H1 (cell line): ENCODE data around the gene EN2. TPM values are rescaled to one million over a fixed set of nuclear protein-coding genes. Genes with fewer than 3 reads are reported as not detected.

Experiments
- CTCF ChIA-PET: fragments of 300-600 bp; sonication (Branson Sonifier 250); formaldehyde crosslinking; loops from one replicate; lab custom pipeline; 2021; ENCODE audit not compliant: partially characterized antibody; lab: Charles Lee
- POLR2A ChIA-PET: fragments of 300-600 bp; sonication (Branson Sonifier 250); formaldehyde crosslinking; loops from one replicate; lab custom pipeline; 2021; ENCODE audit warnings: inconsistent platforms; ENCODE audit not compliant: partially characterized antibody; lab: Charles Lee
- DNase-seq, 2 experiments: peaks; one replicate each; pipeline versions ENCODE4 v3.0.0 to v3.0.0-alpha.2; 2010 to 2022; ENCODE audit warnings: low spot score in 2 of 2, low read depth in 1 of 2, mixed read lengths in 1 of 2
- FAIRE-seq: peaks from 2 replicates; lab custom pipeline; 2011; peaks lifted over from hg19 to GRCh38; lab: Jason Lieb, UNC
- H2AFZ ChIP-seq: 2 replicates; pipeline ENCODE4 v1.8.1; 2012; ENCODE audit warnings: low read length, inconsistent platforms
- H2AK5ac ChIP-seq: 2 replicates; pipeline ENCODE4 v1.6.1; 2013; ENCODE audit warnings: low read depth, low read length
- H2BK120ac ChIP-seq: replicated peaks from 2 replicates; pipeline ENCODE3; 2013; ENCODE audit warnings: low read depth, low read length, inconsistent platforms
- H2BK12ac ChIP-seq: 2 replicates; pipeline ENCODE4 v1.6.1; 2013; ENCODE audit warnings: low read depth, low read length
- H2BK15ac ChIP-seq: 2 replicates; pipeline ENCODE4 v1.6.1; 2013; ENCODE audit warnings: low read length
- H2BK20ac ChIP-seq: 2 replicates; pipeline ENCODE4 v1.6.1; 2013; ENCODE audit warnings: low read length
- H2BK5ac ChIP-seq: 2 replicates; pipeline ENCODE4 v1.6.1; 2013; ENCODE audit warnings: low read depth, low read length
- H3K14ac ChIP-seq: 2 replicates; pipeline ENCODE4 v1.6.1; 2013; ENCODE audit warnings: inconsistent platforms; ENCODE audit not compliant: insufficient read length
- H3K18ac ChIP-seq: 2 replicates; pipeline ENCODE4 v1.6.1; 2013; ENCODE audit warnings: low read length; ENCODE audit errors: extremely low read depth
- H3K23ac ChIP-seq: 2 replicates; pipeline ENCODE4 v1.6.1; 2013; ENCODE audit warnings: inconsistent platforms; ENCODE audit not compliant: insufficient read length
- H3K23me2 ChIP-seq: 2 replicates; pipeline ENCODE4 v1.6.1; 2013; ENCODE audit warnings: low read depth, low read length
- H3K27ac ChIP-seq: 2 replicates; pipeline ENCODE4 v1.6.1; 2011; ENCODE audit warnings: low read depth, low read length, inconsistent platforms
- H3K27me3 ChIP-seq, 4 experiments: replicated peaks in 1 of 4; 1 replicate in 1 of 4; 2 replicates in 3 of 4; pipeline versions ENCODE4 v1.6.1 to v1.8.1; 2011 to 2013; ENCODE audit warnings: low read length in 3 of 4, mild to moderate bottlenecking in 3 of 4, inconsistent platforms in 2 of 4, mixed read lengths in 2 of 4, moderate library complexity in 1 of 4; ENCODE audit not compliant: control insufficient read depth in 3 of 4, insufficient read depth in 3 of 4; ENCODE audit errors: extremely low read depth in 1 of 4
- H3K36me3 ChIP-seq, 4 experiments: 2 replicates each; pipeline versions ENCODE4 v1.6.1 to v1.8.1; 2011 to 2013; ENCODE audit warnings: mild to moderate bottlenecking in 4 of 4, low read length in 3 of 4, moderate library complexity in 2 of 4, control low read depth in 1 of 4, inconsistent platforms in 1 of 4; ENCODE audit not compliant: insufficient read depth in 4 of 4, control insufficient read depth in 2 of 4
- H3K4ac ChIP-seq: replicated peaks from 2 replicates; pipeline ENCODE3; 2013; ENCODE audit warnings: low read length, low read depth, mixed read lengths, inconsistent platforms; ENCODE audit not compliant: insufficient read length
- H3K4me1 ChIP-seq, 4 experiments: replicated peaks in 1 of 4; 1 replicate in 1 of 4; 2 replicates in 3 of 4; pipeline versions ENCODE4 v1.6.1 to v1.8.1; 2011 to 2013; ENCODE audit warnings: low read length in 3 of 4, inconsistent platforms in 2 of 4, mixed read lengths in 1 of 4; ENCODE audit not compliant: insufficient read depth in 4 of 4, control insufficient read depth in 3 of 4
- H3K4me2 ChIP-seq, 2 experiments: 2 replicates each; pipeline versions ENCODE4 v1.6.1 to v1.8.1; 2011 to 2013; ENCODE audit warnings: low read depth in 2 of 2, low read length in 2 of 2, control low read depth in 1 of 2, inconsistent platforms in 1 of 2, mild to moderate bottlenecking in 1 of 2; ENCODE audit not compliant: insufficient read depth in 1 of 2
- H3K4me3 ChIP-seq, 4 experiments: fragments of 200-600, 300-600 bp in 1 of 4; sonication (generic), shearing (Covaris generic), sonication (Bioruptor Twin) in 1 of 4; 2 replicates each; pipeline versions ENCODE4 v1.5.1 to v1.8.1; 2011 to 2016; ENCODE audit warnings: low read length in 4 of 4, low read depth in 3 of 4, control low read depth in 2 of 4, inconsistent platforms in 2 of 4, mild to moderate bottlenecking in 2 of 4, mixed read lengths in 1 of 4, moderate library complexity in 1 of 4; ENCODE audit not compliant: insufficient read depth in 2 of 4; ENCODE audit errors: extremely low read depth in 1 of 4
- H3K56ac ChIP-seq: replicated peaks from 2 replicates; pipeline ENCODE3; 2013; ENCODE audit warnings: low read depth, mild to moderate bottlenecking, mixed read lengths, low read length, inconsistent platforms; ENCODE audit not compliant: insufficient read length
- H3K79me1 ChIP-seq: 2 replicates; pipeline ENCODE4 v1.6.1; 2013; ENCODE audit warnings: low read depth, low read length, control low read depth
- H3K79me2 ChIP-seq, 2 experiments: 2 replicates each; pipeline versions ENCODE4 v1.6.1 to v1.8.1; 2012 to 2013; ENCODE audit warnings: low read length in 2 of 2, mild to moderate bottlenecking in 2 of 2, inconsistent platforms in 1 of 2; ENCODE audit not compliant: insufficient read depth in 2 of 2, control insufficient read depth in 1 of 2
- H3K9ac ChIP-seq, 4 experiments: replicated peaks in 1 of 4; 1 replicate in 1 of 4; 2 replicates in 3 of 4; pipeline versions ENCODE4 v1.6.1 to v1.8.1; 2011 to 2013; ENCODE audit warnings: low read depth in 3 of 4, low read length in 3 of 4, control low read depth in 2 of 4, mild to moderate bottlenecking in 2 of 4, moderate library complexity in 2 of 4, inconsistent platforms in 1 of 4; ENCODE audit errors: extremely low read depth in 1 of 4
- H3K9me3 ChIP-seq, 2 experiments: 2 replicates each; pipeline versions ENCODE4 v1.6.1 to v1.8.1; 2012 to 2013; ENCODE audit warnings: mild to moderate bottlenecking in 2 of 2, moderate library complexity in 2 of 2, control low read depth in 1 of 2, inconsistent platforms in 1 of 2, low read depth in 1 of 2, low read length in 1 of 2, mixed read lengths in 1 of 2; ENCODE audit not compliant: insufficient read depth in 2 of 2
- H4K20me1 ChIP-seq, 2 experiments: replicated peaks in 1 of 2; 2 replicates each; pipeline versions ENCODE3 to v1.8.1; 2011 to 2013; ENCODE audit warnings: inconsistent platforms in 2 of 2, low read length in 2 of 2, mild to moderate bottlenecking in 1 of 2; ENCODE audit not compliant: insufficient read depth in 2 of 2, control insufficient read depth in 1 of 2
- H4K5ac ChIP-seq: 2 replicates; pipeline ENCODE4 v1.6.1; 2013; ENCODE audit warnings: low read length, low read depth, mixed read lengths, inconsistent platforms; ENCODE audit not compliant: insufficient read length
- H4K8ac ChIP-seq: 2 replicates; pipeline ENCODE4 v1.8.0; 2013; ENCODE audit warnings: mild to moderate bottlenecking, moderate library complexity, low read length, inconsistent platforms; ENCODE audit not compliant: insufficient read depth; ENCODE audit errors: extremely low read depth
- H4K91ac ChIP-seq: replicated peaks from 2 replicates; pipeline ENCODE3; 2013; ENCODE audit warnings: low read length, mixed read lengths, inconsistent platforms; ENCODE audit not compliant: insufficient read length
- CBX8 ChIP-seq: fragments of 300-800, 300-1000 bp; sonication (generic); IDR thresholded peaks from 2 replicates; pipeline ENCODE4 v1.7.1; 2016; ENCODE audit warnings: low read depth, low read length, borderline replicate concordance
- RBBP5 ChIP-seq: IDR thresholded peaks from 2 replicates; pipeline ENCODE4 v1.7.1; 2012; ENCODE audit warnings: low read depth, mild to moderate bottlenecking, inconsistent platforms, low read length, moderate library complexity, borderline replicate concordance
- TAF1 ChIP-seq: IDR thresholded peaks from 2 replicates; pipeline ENCODE4 v1.6.1; 2011; ENCODE audit warnings: mild to moderate bottlenecking, low read depth, low read length
- WGBS, 2 experiments: shearing (Covaris generic) in 1 of 2; methylation state at CpG; one replicate each; pipeline versions ENCODE4 v1.1.6 to v1.1.7; 2013 to 2015; ENCODE audit warnings: low lambda C conversion rate in 2 of 2, mixed read lengths in 2 of 2, inconsistent platforms in 1 of 2, low coverage in 1 of 2, missing lambda C conversion rate in 1 of 2; ENCODE audit not compliant: insufficient replicate concordance in 2 of 2, insufficient coverage in 1 of 2, insufficient read length in 1 of 2; ENCODE audit errors: extremely low coverage in 1 of 2, missing lambda C conversion rate in 1 of 2; 5-methylcytosine and 5-hydroxymethylcytosine counted together
- polyA plus RNA-seq, 7 experiments: library from polyadenylated mRNA; depleted of rRNA in 3 of 7; stranded (reverse) in 5 of 7; unstranded in 2 of 7; fragments of >200 nt in 5 of 7; fragments of 200-250 nt in 2 of 7; gene quantifications; 1 replicate in 5 of 7; 2 replicates in 1 of 7; 4 replicates in 1 of 7; pipeline versions ENCODE4 v1.2.1 to v1.2.3, GENCODE V29; 2011 to 2013; ENCODE audit warnings: missing spikeins in 2 of 7, mixed read lengths in 2 of 7
- total RNA-seq: library from RNA; stranded (reverse); fragmentation: NEBNext Ultra II Directional; extraction: Animal tissue kit (Norgen Biotek cat#: 25700); gene quantifications from 2 replicates; pipeline ENCODE4 v1.2.1, GENCODE V29; 2021

EN2 gene
- total and polyA plus RNA-seq, 2 of the 8 experiments (the other 6 are each of a cell fraction or from before 2014, with no cell fraction given), result not detected

DNA sequence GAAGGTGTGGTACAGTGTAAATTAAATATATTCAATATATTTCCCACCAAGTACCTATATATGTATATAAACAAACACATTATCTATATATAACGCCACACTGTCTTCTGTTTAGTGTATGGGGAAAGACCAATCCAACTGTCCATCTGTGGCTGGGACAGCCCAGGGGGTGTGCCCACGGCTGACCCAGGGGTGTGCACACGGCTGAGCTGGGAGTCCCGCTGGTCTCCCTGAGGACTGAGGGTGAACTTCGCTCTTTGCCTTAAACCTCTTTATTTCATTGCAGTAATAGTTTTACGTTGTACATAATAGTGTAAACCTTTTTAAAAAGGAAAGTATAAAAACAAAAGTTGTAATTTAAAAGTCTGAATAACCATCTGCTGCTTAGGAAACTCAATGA, 6.3 kb downstream of the EN2 start:
- Histone ChIP-seq H3K4me1 (peaks cover 0 to 16% (median 11%) of the 10 kb centered on the region in 4 experiments; a peak in 5 of 7 replicates), H3K18ac (no peak overlapping the region), H3K9ac (no peak overlapping the region), H3K9me3 (no peaks in the 10 kb centered on the region), H3K27me3 (peaks cover 94 to 100% (median 98%) of the 10 kb centered on the region in 4 experiments), H3K23ac (no peak overlapping the region), H3K27ac (no peak overlapping the region), H3K14ac (no peak overlapping the region), H2BK120ac (no peak overlapping the region), H2BK15ac (no peak overlapping the region), H4K20me1 (peaks cover 27 to 44% of the 10 kb centered on the region in 2 experiments), H2BK12ac (no peak overlapping the region), H3K79me2 (no peaks in the 10 kb centered on the region), H3K23me2 (peaks cover 4% of the 10 kb centered on the region; the same call in 1 of the 2 replicates), H3K4me3 (no peak overlapping the region), H3K56ac (no peak overlapping the region), H4K5ac (no peak overlapping the region), H3K36me3 (peaks cover 0 to 2% (median 0%) of the 10 kb centered on the region in 4 experiments; a peak in 1 of 8 replicates), H3K4me2 (no peak overlapping the region), H4K91ac (no peak overlapping the region), H3K79me1 (no peaks in the 10 kb centered on the region), H3K4ac (no peak overlapping the region), H2AK5ac (no peak overlapping the region), H2AFZ (no peak overlapping the region), H2BK20ac (no peak overlapping the region), H2BK5ac (no peak overlapping the region), H4K8ac (no peak overlapping the region)
- FAIRE-seq, result no peak
- no peak for DNase-seq
- ChIA-PET POLR2A (no interaction called here), CTCF (no interaction called here)
- 24% methylated on average over 6 of the region's 6 CpGs; no CpG with 5 or more reads in 1 of the 2 experiments for WGBS, 2 experiments
- TF ChIP-seq TAF1, result no peak
- TF ChIP-seq CBX8, result peak; percentile 97; the same call in 1 of the 2 replicates
- TF ChIP-seq RBBP5, result no peak
